Naive B cell (primary cell): ENCODE data around the gene PPP1R14C. TPM values are rescaled to one million over a fixed set of nuclear protein-coding genes. Genes with fewer than 3 reads are reported as not detected.

Source experiments
- ATAC-seq, 2 donors: fragments of 150-1000 bp; cut with Tn5 transposase; 2 replicates each; pipeline ENCODE4 v1.10.0; 2021; ENCODE audit warnings: low read depth in 2 of 2, mild to moderate bottlenecking in 2 of 2, moderate library complexity in 2 of 2
- DNase-seq: peaks from one replicate; pipeline ENCODE4 v3.0.0; 2022
- H3K27ac Mint-ChIP-seq, 6 donors: one replicate each; pipeline ENCODE4 v1.8.0; 2020 to 2022; ENCODE audit warnings: mild to moderate bottlenecking in 6 of 6, mixed read lengths in 6 of 6, moderate library complexity in 5 of 6, inconsistent platforms in 2 of 6
- H3K27me3 Mint-ChIP-seq, 3 donors: one replicate each; pipeline ENCODE4 v1.8.0; 2021 to 2022; ENCODE audit warnings: mixed read lengths in 3 of 3, mild to moderate bottlenecking in 1 of 3
- H3K36me3 Mint-ChIP-seq, 2 donors: one replicate each; pipeline ENCODE4 v1.8.0; 2020 to 2022; ENCODE audit warnings: mixed read lengths in 2 of 2, inconsistent platforms in 1 of 2, mild to moderate bottlenecking in 1 of 2
- H3K4me1 Mint-ChIP-seq, 3 donors: one replicate each; pipeline ENCODE4 v1.8.0; 2020 to 2022; ENCODE audit warnings: mixed read lengths in 3 of 3, inconsistent platforms in 1 of 3, mild to moderate bottlenecking in 1 of 3, moderate library complexity in 1 of 3
- H3K4me3 Mint-ChIP-seq, 8 donors: one replicate each; pipeline ENCODE4 v1.8.0; 2020 to 2022; ENCODE audit warnings: mild to moderate bottlenecking in 8 of 8, mixed read lengths in 8 of 8, moderate library complexity in 8 of 8, inconsistent platforms in 2 of 8
- H3K9me3 Mint-ChIP-seq, 7 donors: one replicate each; pipeline ENCODE4 v1.8.0; 2020 to 2022; ENCODE audit warnings: mixed read lengths in 7 of 7, mild to moderate bottlenecking in 5 of 7, inconsistent platforms in 2 of 7, moderate library complexity in 1 of 7
- polyA plus RNA-seq, 6 donors: library from polyadenylated mRNA; unstranded; fragments of 300-500 nt; fragmentation: Illumina TruSeq; gene quantifications; one replicate each; pipeline ENCODE4 v1.2.3, GENCODE V29; 2021; ENCODE audit warnings: low read depth in 6 of 6

Gene PPP1R14C
- polyA plus RNA-seq, 6 donors from 2014 or later: 0.22 TPM; not detected in 5

GRCh38 chr6:150143516-150144293 lies 861 bp downstream of the PPP1R14C start:
- peak overlapping the region; percentile 59 to 83 (median 75) for H3K4me3 Mint-ChIP-seq

GRCh38 chr6:150144294-150144868 lies 1.5 kb downstream of the PPP1R14C start:
- ATAC-seq (no peak), DNase-seq (no peak)
- no peaks in the 10 kb centered on the region for H3K36me3 Mint-ChIP-seq
- H3K4me3 Mint-ChIP-seq: peak overlapping the region; percentile 59 to 83 (median 75)
- peaks cover 0 to 2% (median 0%) of the 10 kb centered on the region in 7 donors for H3K9me3 Mint-ChIP-seq
- H3K27me3 Mint-ChIP-seq: peaks cover 57 to 85% (median 60%) of the 10 kb centered on the region in 3 donors
- H3K27ac Mint-ChIP-seq: no peak overlapping the region
- peaks cover 22 to 30% (median 26%) of the 10 kb centered on the region in 3 donors for H3K4me1 Mint-ChIP-seq

More at GRCh38 chr6:150143516-150144293, 861 bp downstream of the PPP1R14C start:
- DNase-seq: no peak
- Mint-ChIP-seq H3K27me3 (peaks cover 59 to 89% (median 63%) of the 10 kb centered on the region in 3 donors), H3K36me3 (no peaks in the 10 kb centered on the region), H3K4me1 (peaks cover 22 to 30% (median 26%) of the 10 kb centered on the region in 3 donors), H3K9me3 (peaks cover 0 to 7% (median under 1%) of the 10 kb centered on the region in 7 donors), H3K27ac (no peak overlapping the region)
- no peak for ATAC-seq

- peaks cover 68 to 85% (median 70%) of the 10 kb centered on the region in 3 donors for H3K27me3 Mint-ChIP-seq
These were observed 2.6 kb downstream of the PPP1R14C start for GRCh38 chr6:150145427-150145826.

GRCh38 chr6:150145830-150146229 lies 3.0 kb downstream of the PPP1R14C start:
- peak; percentile 49 to 62 for ATAC-seq
- Mint-ChIP-seq H3K27me3 (peaks cover 70 to 86% (median 72%) of the 10 kb centered on the region in 3 donors), H3K27ac (peak overlapping the region in 1 of 6 donors; percentile 34), H3K9me3 (no peaks in the 10 kb centered on the region), H3K4me1 (peaks cover 25 to 35% (median 32%) of the 10 kb centered on the region in 3 donors), H3K36me3 (peaks cover 0 to under 1% of the 10 kb centered on the region in 2 donors), H3K4me3 (no peak overlapping the region)
- no peak for DNase-seq

More at GRCh38 chr6:150145427-150145826, 2.6 kb downstream of the PPP1R14C start:
- no peak for ATAC-seq
- H3K4me3 Mint-ChIP-seq: no peak overlapping the region
- peaks cover 0 to 2% (median 0%) of the 10 kb centered on the region in 7 donors for H3K9me3 Mint-ChIP-seq
- H3K4me1 Mint-ChIP-seq: peaks cover 22 to 31% (median 30%) of the 10 kb centered on the region in 3 donors
- H3K36me3 Mint-ChIP-seq: no peaks in the 10 kb centered on the region
- H3K27ac Mint-ChIP-seq: no peak overlapping the region
- DNase-seq: no peak

- peaks cover 27 to 39% (median 32%) of the 10 kb centered on the region in 3 donors for H3K4me1 Mint-ChIP-seq
- no peak for ATAC-seq
- peaks cover 0 to 7% of the 10 kb centered on the region in 2 donors for H3K36me3 Mint-ChIP-seq
- no peak overlapping the region for H3K27ac Mint-ChIP-seq
- no peak overlapping the region for H3K4me3 Mint-ChIP-seq
- peaks cover 72 to 86% (median 78%) of the 10 kb centered on the region in 3 donors for H3K27me3 Mint-ChIP-seq
- DNase-seq: no peak
- H3K9me3 Mint-ChIP-seq: no peaks in the 10 kb centered on the region
These were observed 3.6 kb downstream of the PPP1R14C start for GRCh38 chr6:150146436-150146835.

- H3K4me1 Mint-ChIP-seq: peaks cover 20 to 26% (median 23%) of the 10 kb centered on the region in 3 donors
- no peak overlapping the region for H3K4me3 Mint-ChIP-seq
- no peak for DNase-seq
- H3K9me3 Mint-ChIP-seq: peaks cover 0 to 2% (median 0%) of the 10 kb centered on the region in 7 donors
- peaks cover 76 to 93% (median 86%) of the 10 kb centered on the region in 3 donors for H3K27me3 Mint-ChIP-seq
- H3K36me3 Mint-ChIP-seq: peaks cover 0 to 8% of the 10 kb centered on the region in 2 donors
- no peak overlapping the region for H3K27ac Mint-ChIP-seq
- no peak for ATAC-seq
These were observed 6.3 kb downstream of the PPP1R14C start for GRCh38 chr6:150149146-150149545.

GRCh38 chr6:150150458-150150820 lies 7.6 kb downstream of the PPP1R14C start:
- Mint-ChIP-seq H3K36me3 (peaks cover 0 to 8% of the 10 kb centered on the region in 2 donors), H3K4me1 (peaks cover 15 to 25% (median 23%) of the 10 kb centered on the region in 3 donors), H3K4me3 (peak overlapping the region in 1 of 8 donors; percentile 57), H3K9me3 (peaks cover 0 to 2% (median 0%) of the 10 kb centered on the region in 7 donors), H3K27me3 (peaks cover 69 to 82% (median 74%) of the 10 kb centered on the region in 3 donors), H3K27ac (no peak overlapping the region)
- no peak for ATAC-seq
- DNase-seq: no peak

GRCh38 chr6:150150821-150151646 lies 8.2 kb downstream of the PPP1R14C start:
- Mint-ChIP-seq H3K36me3 (peaks cover 0 to 8% of the 10 kb centered on the region in 2 donors), H3K4me3 (peak overlapping the region in 1 of 8 donors; percentile 57)

GRCh38 chr6:150152891-150153876 lies 10.3 kb downstream of the PPP1R14C start:
- Mint-ChIP-seq H3K4me3 (no peak overlapping the region), H3K36me3 (peaks cover 0 to 8% of the 10 kb centered on the region in 2 donors), H3K27me3 (peaks cover 45 to 55% (median 52%) of the 10 kb centered on the region in 3 donors), H3K9me3 (peaks cover 0 to 2% (median 0%) of the 10 kb centered on the region in 7 donors), H3K27ac (peak overlapping the region in 1 of 6 donors; percentile 25), H3K4me1 (peaks cover 10 to 15% (median 13%) of the 10 kb centered on the region in 3 donors)
- no peak for ATAC-seq
- DNase-seq: no peak

More at GRCh38 chr6:150150821-150151646, 8.2 kb downstream of the PPP1R14C start:
- H3K4me1 Mint-ChIP-seq: peaks cover 10 to 19% (median 17%) of the 10 kb centered on the region in 3 donors
- DNase-seq (no peak), ATAC-seq (no peak)
- H3K27me3 Mint-ChIP-seq: peaks cover 63 to 76% (median 73%) of the 10 kb centered on the region in 3 donors
- peaks cover 0 to 2% (median 0%) of the 10 kb centered on the region in 7 donors for H3K9me3 Mint-ChIP-seq
- peak overlapping the region in 1 of 6 donors; percentile 12 for H3K27ac Mint-ChIP-seq

GRCh38 chr6:150153905-150154492 lies 11.2 kb downstream of the PPP1R14C start:
- DNase-seq: no peak
- H3K27ac Mint-ChIP-seq: no peak overlapping the region
- H3K4me1 Mint-ChIP-seq: peaks cover 10 to 15% (median 13%) of the 10 kb centered on the region in 3 donors
- H3K4me3 Mint-ChIP-seq: no peak overlapping the region
- peaks cover 0 to 2% (median 0%) of the 10 kb centered on the region in 7 donors for H3K9me3 Mint-ChIP-seq
- peaks cover 44 to 49% (median 48%) of the 10 kb centered on the region in 3 donors for H3K27me3 Mint-ChIP-seq
- ATAC-seq: no peak
- peaks cover 0 to 8% of the 10 kb centered on the region in 2 donors for H3K36me3 Mint-ChIP-seq

GRCh38 chr6:150156460-150156859 lies 13.6 kb downstream of the PPP1R14C start:
- H3K4me3 Mint-ChIP-seq: no peak overlapping the region
- peaks cover 0 to 1% of the 10 kb centered on the region in 2 donors for H3K36me3 Mint-ChIP-seq
- peaks cover 0 to 2% (median 0%) of the 10 kb centered on the region in 7 donors for H3K9me3 Mint-ChIP-seq
- H3K4me1 Mint-ChIP-seq: peaks cover 0 to 13% (median 5%) of the 10 kb centered on the region in 3 donors
- peaks cover 23 to 32% (median 32%) of the 10 kb centered on the region in 3 donors for H3K27me3 Mint-ChIP-seq
- no peak overlapping the region for H3K27ac Mint-ChIP-seq
- DNase-seq (no peak), ATAC-seq (no peak)
